ENCODE data around the gene CALML6. TPM values are rescaled to one million over a fixed set of nuclear protein-coding genes. Genes with fewer than 3 reads are reported as not detected.

CALML6 gene
- total RNA-seq, 1 donor from 2014 or later: 0.32 TPM

- no peaks in the 10 kb centered on the region for H3K36me3 Mint-ChIP-seq (ENCODE audit: low read depth)
- intact Hi-C loops (cut with micrococcal nuclease): no loop called here
- H3K27ac Mint-ChIP-seq: no peak overlapping the region
- H3K9me3 Mint-ChIP-seq: peaks cover 17% of the 10 kb centered on the region
- DNase-seq (ENCODE audit: low spot score): no peak
- no peak overlapping the region for H3K4me3 Mint-ChIP-seq (ENCODE audit: low read depth)
- H3K4me1 Mint-ChIP-seq (ENCODE audit: low read depth): no peaks in the 10 kb centered on the region
- H3K27me3 Mint-ChIP-seq (ENCODE audit: low read depth): peaks cover 2% of the 10 kb centered on the region
These were observed 39.0 kb downstream of the CALML6 start for GRCh38 chr1:1954015-1954414.

GRCh38 chr1:1954831-1955441 is 39.9 kb downstream of the CALML6 start:
- Mint-ChIP-seq H3K4me3 (ENCODE audit: low read depth) (no peak overlapping the region), H3K27ac (no peak overlapping the region), H3K9me3 (peaks cover 17% of the 10 kb centered on the region), H3K4me1 (ENCODE audit: low read depth) (no peaks in the 10 kb centered on the region), H3K36me3 (ENCODE audit: low read depth) (no peaks in the 10 kb centered on the region), H3K27me3 (ENCODE audit: low read depth) (peaks cover 2% of the 10 kb centered on the region)
- no peak for DNase-seq (ENCODE audit: low spot score)
- intact Hi-C loops (cut with micrococcal nuclease): no loop called here

- Mint-ChIP-seq H3K27me3 (ENCODE audit: low read depth) (peaks cover 2% of the 10 kb centered on the region), H3K4me3 (ENCODE audit: low read depth) (no peak overlapping the region), H3K4me1 (ENCODE audit: low read depth) (no peaks in the 10 kb centered on the region), H3K27ac (no peak overlapping the region), H3K36me3 (ENCODE audit: low read depth) (no peaks in the 10 kb centered on the region), H3K9me3 (peaks cover 16% of the 10 kb centered on the region)
- intact Hi-C loops (cut with micrococcal nuclease): no loop called here
- DNase-seq (ENCODE audit: low spot score): no peak
These were observed 40.6 kb downstream of the CALML6 start for GRCh38 chr1:1955621-1956094.

GRCh38 chr1:1956101-1956500 is 41.0 kb downstream of the CALML6 start:
- Mint-ChIP-seq H3K36me3 (ENCODE audit: low read depth) (no peaks in the 10 kb centered on the region), H3K4me1 (ENCODE audit: low read depth) (no peaks in the 10 kb centered on the region), H3K27me3 (ENCODE audit: low read depth) (peaks cover 6% of the 10 kb centered on the region), H3K4me3 (ENCODE audit: low read depth) (no peak overlapping the region), H3K9me3 (peaks cover 11% of the 10 kb centered on the region), H3K27ac (no peak overlapping the region)
- DNase-seq (ENCODE audit: low spot score): no peak
- intact Hi-C loops (cut with micrococcal nuclease): no loop called here

GRCh38 chr1:1956586-1957532 is 41.8 kb downstream of the CALML6 start:
- intact Hi-C loops (cut with micrococcal nuclease): no loop called here
- no peak for DNase-seq (ENCODE audit: low spot score)
- Mint-ChIP-seq H3K27ac (no peak overlapping the region), H3K27me3 (ENCODE audit: low read depth) (peaks cover 6% of the 10 kb centered on the region), H3K9me3 (peaks cover 5% of the 10 kb centered on the region), H3K4me3 (ENCODE audit: low read depth) (no peak overlapping the region), H3K36me3 (ENCODE audit: low read depth) (no peaks in the 10 kb centered on the region), H3K4me1 (ENCODE audit: low read depth) (no peaks in the 10 kb centered on the region)

GRCh38 chr1:1957533-1957961 is 42.5 kb downstream of the CALML6 start:
- no peak overlapping the region for H3K27ac Mint-ChIP-seq
- no peak for DNase-seq (ENCODE audit: low spot score)

GRCh38 chr1:1958071-1958541 is 43.0 kb downstream of the CALML6 start:
- H3K27me3 Mint-ChIP-seq (ENCODE audit: low read depth): peaks cover 4% of the 10 kb centered on the region
- no peak overlapping the region for H3K4me3 Mint-ChIP-seq (ENCODE audit: low read depth)
- no peak overlapping the region for H3K27ac Mint-ChIP-seq
- intact Hi-C loops (cut with micrococcal nuclease): no loop called here
- no peaks in the 10 kb centered on the region for H3K9me3 Mint-ChIP-seq
- DNase-seq (ENCODE audit: low spot score): no peak
- no peaks in the 10 kb centered on the region for H3K4me1 Mint-ChIP-seq (ENCODE audit: low read depth)
- no peaks in the 10 kb centered on the region for H3K36me3 Mint-ChIP-seq (ENCODE audit: low read depth)

More at GRCh38 chr1:1957533-1957961, 42.5 kb downstream of the CALML6 start:
- no peaks in the 10 kb centered on the region for H3K36me3 Mint-ChIP-seq (ENCODE audit: low read depth)
- no peaks in the 10 kb centered on the region for H3K4me1 Mint-ChIP-seq (ENCODE audit: low read depth)
- H3K4me3 Mint-ChIP-seq (ENCODE audit: low read depth): no peak overlapping the region
- peaks cover 4% of the 10 kb centered on the region for H3K27me3 Mint-ChIP-seq (ENCODE audit: low read depth)
- H3K9me3 Mint-ChIP-seq: no peaks in the 10 kb centered on the region
- intact Hi-C loops (cut with micrococcal nuclease): no loop called here

- H3K36me3 Mint-ChIP-seq (ENCODE audit: low read depth): no peaks in the 10 kb centered on the region
- H3K4me3 Mint-ChIP-seq (ENCODE audit: low read depth): no peak overlapping the region
- H3K9me3 Mint-ChIP-seq: no peaks in the 10 kb centered on the region
- no peak for DNase-seq (ENCODE audit: low spot score)
- intact Hi-C loops (cut with micrococcal nuclease): no loop called here
- H3K4me1 Mint-ChIP-seq (ENCODE audit: low read depth): no peaks in the 10 kb centered on the region
- no peak overlapping the region for H3K27ac Mint-ChIP-seq
- peaks cover 4% of the 10 kb centered on the region for H3K27me3 Mint-ChIP-seq (ENCODE audit: low read depth)
These were observed 44.4 kb downstream of the CALML6 start for GRCh38 chr1:1959459-1959839.

GRCh38 chr1:1959840-1960479 is 44.9 kb downstream of the CALML6 start:
- intact Hi-C loops (cut with micrococcal nuclease): loop anchor here (2.0 kb wide), 1 partner anchor 85 kb away; no protein-coding TSS in a partner anchor
- peak; percentile 56 for DNase-seq (ENCODE audit: low spot score)
- H3K27me3 Mint-ChIP-seq (ENCODE audit: low read depth): peaks cover 4% of the 10 kb centered on the region
- H3K9me3 Mint-ChIP-seq: no peaks in the 10 kb centered on the region
- H3K4me1 Mint-ChIP-seq (ENCODE audit: low read depth): no peaks in the 10 kb centered on the region
- H3K36me3 Mint-ChIP-seq (ENCODE audit: low read depth): no peaks in the 10 kb centered on the region
- no peak overlapping the region for H3K4me3 Mint-ChIP-seq (ENCODE audit: low read depth)
- no peak overlapping the region for H3K27ac Mint-ChIP-seq

- H3K9me3 Mint-ChIP-seq: no peaks in the 10 kb centered on the region
- intact Hi-C loops (cut with micrococcal nuclease): loop anchor here (2.0 kb wide), 1 partner anchor 84 kb away; no protein-coding TSS in a partner anchor
These were observed 45.6 kb downstream of the CALML6 start for GRCh38 chr1:1960480-1961196.

GRCh38 chr1:1962752-1963151 is 47.7 kb downstream of the CALML6 start:
- H3K4me1 Mint-ChIP-seq (ENCODE audit: low read depth): no peaks in the 10 kb centered on the region
- no peak overlapping the region for H3K27ac Mint-ChIP-seq
- no peak for DNase-seq (ENCODE audit: low spot score)
- intact Hi-C loops (cut with micrococcal nuclease): no loop called here
- no peak overlapping the region for H3K4me3 Mint-ChIP-seq (ENCODE audit: low read depth)
- H3K36me3 Mint-ChIP-seq (ENCODE audit: low read depth): no peaks in the 10 kb centered on the region
- H3K9me3 Mint-ChIP-seq: no peaks in the 10 kb centered on the region
- H3K27me3 Mint-ChIP-seq (ENCODE audit: low read depth): peaks cover 4% of the 10 kb centered on the region

More at GRCh38 chr1:1960480-1961196, 45.6 kb downstream of the CALML6 start:
- Mint-ChIP-seq H3K4me1 (ENCODE audit: low read depth) (no peaks in the 10 kb centered on the region), H3K4me3 (ENCODE audit: low read depth) (no peak overlapping the region), H3K27ac (no peak overlapping the region), H3K27me3 (ENCODE audit: low read depth) (peaks cover 4% of the 10 kb centered on the region), H3K36me3 (ENCODE audit: low read depth) (no peaks in the 10 kb centered on the region)
- no peak for DNase-seq (ENCODE audit: low spot score)

- H3K27ac Mint-ChIP-seq: no peak overlapping the region
- no peak for DNase-seq (ENCODE audit: low spot score)
- intact Hi-C loops (cut with micrococcal nuclease): no loop called here
- no peak overlapping the region for H3K4me3 Mint-ChIP-seq (ENCODE audit: low read depth)
- H3K9me3 Mint-ChIP-seq: no peaks in the 10 kb centered on the region
- H3K27me3 Mint-ChIP-seq (ENCODE audit: low read depth): peaks cover 4% of the 10 kb centered on the region
- H3K36me3 Mint-ChIP-seq (ENCODE audit: low read depth): no peaks in the 10 kb centered on the region
- no peaks in the 10 kb centered on the region for H3K4me1 Mint-ChIP-seq (ENCODE audit: low read depth)
These were observed 48.5 kb downstream of the CALML6 start for GRCh38 chr1:1963570-1963969.

Measured in activated T-helper 2 cell treated with anti-CD3 and anti-CD28 coated beads, Interferon-gamma antibody, Interleukin-2, Interleukin-4, amounts not matched to agents 10 μg/mL and 5 μg/mL and 100 μg/mL, durations not matched to agents 14 hours and 24 hours and 36 hours (primary cell).